Measurements from ENCODE around the gene WDFY3. TPM values are rescaled to one million over a fixed set of nuclear protein-coding genes. Genes with fewer than 3 reads are reported as not detected.

WDFY3 gene
- total and polyA plus RNA-seq, 2 of the 4 experiments (the other 2 are of a cell fraction): 12.5 to 58.1 TPM

DNA sequence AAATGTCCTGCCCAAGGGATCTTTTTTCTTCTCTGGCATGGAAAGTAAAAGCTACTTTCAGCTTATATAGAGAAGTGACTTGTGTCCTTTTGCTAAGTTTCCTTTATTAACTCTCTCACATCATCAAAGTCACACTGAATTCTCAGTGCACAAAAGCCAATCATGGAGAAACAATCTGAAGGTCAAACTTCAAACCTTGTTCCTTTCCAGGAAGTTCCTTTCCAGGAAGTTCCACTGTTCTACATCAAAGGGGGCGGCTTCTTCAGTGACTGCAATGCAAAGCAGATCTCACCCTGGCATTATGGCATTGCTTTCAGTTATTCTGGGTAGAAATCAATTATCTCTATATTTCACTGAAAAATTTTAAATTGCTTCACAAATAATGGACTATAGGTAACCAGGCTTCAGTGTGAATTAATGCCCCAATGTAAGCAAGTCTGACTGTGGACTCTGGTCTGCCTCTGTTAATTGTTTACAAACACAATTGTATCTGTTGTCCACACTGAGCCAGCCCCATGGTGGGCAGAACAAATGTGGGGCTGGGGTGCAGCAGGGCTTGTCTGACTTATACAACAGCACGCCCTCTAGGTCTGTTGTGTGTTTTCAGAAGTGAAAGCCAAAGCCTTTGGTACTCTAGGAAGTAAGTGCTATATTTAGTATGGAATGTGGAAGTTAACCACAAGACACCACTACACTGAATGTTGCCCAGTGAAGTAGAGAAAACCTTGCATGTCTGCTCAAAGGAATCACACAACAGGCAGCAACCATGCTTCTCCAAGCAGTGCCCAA, 284.8 kb downstream of the WDFY3 start:
- ATAC-seq (ENCODE audit: low read depth): peak; percentile 96

More for the DNA sequence above, 284.8 kb downstream of the WDFY3 start:
- H2AK5ac ChIP-seq (ENCODE audit: low read depth, low read length): peak overlapping the region; percentile 36; the same call in 1 of the 2 replicates
- no peak overlapping the region for H3K27ac ChIP-seq (ENCODE audit: insufficient read depth, low read length)
- in situ Hi-C loops (cut with MboI; ENCODE audit: low sequenced_read_pairs) (no loop called here), dilution Hi-C loops (cut with HindIII; ENCODE audit: low sequenced_read_pairs, unreplicated experiment) (no loop called here), intact Hi-C loops (cut with micrococcal nuclease) (no loop called here)
- H3K4me2 ChIP-seq (ENCODE audit: low read depth, low read length): peak overlapping the region; percentile 70
- no peak overlapping the region for H4K91ac ChIP-seq (ENCODE audit: insufficient read depth, low read depth, low read length)
- CTCF ChIA-PET: no interaction called here
- BruUV-seq (replicated peaks): no TSS peak
- H3K4me1 ChIP-seq (ENCODE audit: control insufficient read depth, insufficient read depth, low read length): peaks cover 5% of the 10 kb centered on the region
- H3K9me1 ChIP-seq (ENCODE audit: insufficient read depth, low read length): peaks cover 17% of the 10 kb centered on the region; the same call in 1 of the 2 replicates
- H4K5ac ChIP-seq (ENCODE audit: low read depth, low read length): no peak overlapping the region
- H2BK20ac ChIP-seq (ENCODE audit: low read depth, low read length): no peak overlapping the region
- WGBS, 2 experiments (ENCODE audit: extremely low coverage in 2 of 2, insufficient read length in 1 of 2): no CpG with 5 or more reads among the region's 2 CpGs
- H3K9me3 ChIP-seq (ENCODE audit: control insufficient read depth, insufficient read depth, low read length): no peaks in the 10 kb centered on the region
- no peak overlapping the region for H3K4me3 ChIP-seq (ENCODE audit: insufficient read depth, low read depth, low read length)
- H3K56ac ChIP-seq (ENCODE audit: extremely low read depth, insufficient read depth, low read length): no peak overlapping the region
- peaks cover 0 to 7% of the 10 kb centered on the region in 2 experiments; a peak in 1 of 4 replicates for H3K79me1 ChIP-seq (ENCODE audit: low read depth in 1 of 2, low read length in 2 of 2)
- H3K18ac ChIP-seq (ENCODE audit: low read depth, low read length): no peak overlapping the region
- H3K4ac ChIP-seq (ENCODE audit: low read depth, low read length): no peak overlapping the region
- H3K36me3 ChIP-seq (ENCODE audit: control insufficient read depth, insufficient read depth, low read length): peaks cover 41% of the 10 kb centered on the region
- H2BK5ac ChIP-seq (ENCODE audit: low read depth, low read length, poor library complexity, severe bottlenecking): no peak overlapping the region
- no peak overlapping the region for H3K23ac ChIP-seq (ENCODE audit: low read depth, low read length)
- 0 out of 2 replicates have a peak, but pooled peaks cover 8% of the 10 kb centered on the region for H4K20me1 ChIP-seq (ENCODE audit: insufficient read depth, low read length)
- H2AFZ ChIP-seq (replicated peaks; ENCODE audit: low read length, poor library complexity): no peak overlapping the region
- no peak overlapping the region for H4K8ac ChIP-seq (ENCODE audit: low read depth in 2 of 2, low read length in 2 of 2)
- DNase-seq: peak; percentile 82
- no peak overlapping the region for H2BK15ac ChIP-seq (ENCODE audit: low read depth, low read length)
- H3K14ac ChIP-seq (replicated peaks; ENCODE audit: low read depth, low read length): no peak overlapping the region
- H2BK120ac ChIP-seq (ENCODE audit: low read depth, low read length): no peak overlapping the region
- POLR2A ChIA-PET (ENCODE audit: unreplicated experiment): no interaction called here
- TF ChIP-seq RAD21 (IDR thresholded peaks at IDR 0.05; ENCODE audit: low read length) (no peak), MAFK (IDR thresholded peaks at IDR 0.05; ENCODE audit: low read depth, low read length) (no peak), MXI1 (IDR thresholded peaks at IDR 0.05; ENCODE audit: borderline replicate concordance, low read depth, low read length) (peak; percentile 48; the same call in 1 of the 2 replicates)
- TF ChIP-seq, protein P1, sequence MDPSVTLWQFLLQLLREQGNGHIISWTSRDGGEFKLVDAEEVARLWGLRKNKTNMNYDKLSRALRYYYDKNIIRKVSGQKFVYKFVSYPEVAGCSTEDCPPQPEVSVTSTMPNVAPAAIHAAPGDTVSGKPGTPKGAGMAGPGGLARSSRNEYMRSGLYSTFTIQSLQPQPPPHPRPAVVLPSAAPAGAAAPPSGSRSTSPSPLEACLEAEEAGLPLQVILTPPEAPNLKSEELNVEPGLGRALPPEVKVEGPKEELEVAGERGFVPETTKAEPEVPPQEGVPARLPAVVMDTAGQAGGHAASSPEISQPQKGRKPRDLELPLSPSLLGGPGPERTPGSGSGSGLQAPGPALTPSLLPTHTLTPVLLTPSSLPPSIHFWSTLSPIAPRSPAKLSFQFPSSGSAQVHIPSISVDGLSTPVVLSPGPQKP (IDR thresholded peaks at IDR 0.05; ENCODE audit: borderline replicate concordance, low read depth, low read length): no peak
- TF ChIP-seq, protein P2, sequence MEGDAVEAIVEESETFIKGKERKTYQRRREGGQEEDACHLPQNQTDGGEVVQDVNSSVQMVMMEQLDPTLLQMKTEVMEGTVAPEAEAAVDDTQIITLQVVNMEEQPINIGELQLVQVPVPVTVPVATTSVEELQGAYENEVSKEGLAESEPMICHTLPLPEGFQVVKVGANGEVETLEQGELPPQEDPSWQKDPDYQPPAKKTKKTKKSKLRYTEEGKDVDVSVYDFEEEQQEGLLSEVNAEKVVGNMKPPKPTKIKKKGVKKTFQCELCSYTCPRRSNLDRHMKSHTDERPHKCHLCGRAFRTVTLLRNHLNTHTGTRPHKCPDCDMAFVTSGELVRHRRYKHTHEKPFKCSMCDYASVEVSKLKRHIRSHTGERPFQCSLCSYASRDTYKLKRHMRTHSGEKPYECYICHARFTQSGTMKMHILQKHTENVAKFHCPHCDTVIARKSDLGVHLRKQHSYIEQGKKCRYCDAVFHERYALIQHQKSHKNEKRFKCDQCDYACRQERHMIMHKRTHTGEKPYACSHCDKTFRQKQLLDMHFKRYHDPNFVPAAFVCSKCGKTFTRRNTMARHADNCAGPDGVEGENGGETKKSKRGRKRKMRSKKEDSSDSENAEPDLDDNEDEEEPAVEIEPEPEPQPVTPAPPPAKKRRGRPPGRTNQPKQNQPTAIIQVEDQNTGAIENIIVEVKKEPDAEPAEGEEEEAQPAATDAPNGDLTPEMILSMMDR (conservative IDR thresholded peaks at IDR 0.05; ENCODE audit: low read depth, low read length): peak; percentile 15; the same call in 1 of the 2 replicates
- no peak overlapping the region for H3K9ac ChIP-seq (ENCODE audit: low read depth, low read length)
- H2AK9ac ChIP-seq (replicated peaks; ENCODE audit: low read depth, low read length, poor library complexity): no peak overlapping the region
- H3K27me3 ChIP-seq (ENCODE audit: control insufficient read depth, insufficient read depth, low read length): no peaks in the 10 kb centered on the region
